GM18873 (cell line): ENCODE results near the gene HPN.
"Not testable (repeated sequence)": the region's sequence is repeated elsewhere in the genome, so short reads cannot be mapped to it uniquely, and the experiment has no call there.

Experiments
- ATAC-seq: cut with Tn5 transposase; IDR thresholded peaks from one replicate; pipeline ENCODE4 v1.9.1; 2021; ENCODE audit warnings: mild to moderate bottlenecking, moderate library complexity, moderate number of reproducible peaks; ENCODE audit not compliant: unreplicated experiment, low FRiP score

The HPN gene

GRCh38 chr19:35026418-35026817 is 15.1 kb upstream of the HPN start:
- ATAC-seq, result no peak

- ATAC-seq, result no peak
These were observed 14.5 kb upstream of the HPN start for GRCh38 chr19:35027009-35027408.

- ATAC-seq, result no peak
These were observed 13.5 kb upstream of the HPN start for GRCh38 chr19:35027851-35028599.

GRCh38 chr19:35028600-35028885 is 13.0 kb upstream of the HPN start:
- ATAC-seq, result not testable (repeated sequence)

GRCh38 chr19:35029275-35029736 is 12.2 kb upstream of the HPN start:
- not testable (repeated sequence) for ATAC-seq

GRCh38 chr19:35029737-35030256 is 11.7 kb upstream of the HPN start:
- no peak for ATAC-seq

GRCh38 chr19:35030257-35031071 is 11.1 kb upstream of the HPN start, which contains the start of gene SCN1B:
Gene SCN1B, plus strand, starts transcription at chr19:35030470. Its CDS starts 351 bp downstream, at chr19:35030821.
- ATAC-seq, result no peak

GRCh38 chr19:35031072-35031881 is 10.2 kb upstream of the HPN start:
- no peak for ATAC-seq

- no peak for ATAC-seq
These were observed 9.1 kb upstream of the HPN start for GRCh38 chr19:35032356-35032865.

- no peak for ATAC-seq
These were observed 8.2 kb upstream of the HPN start for GRCh38 chr19:35033067-35034004.

GRCh38 chr19:35034005-35034502 is 7.5 kb upstream of the HPN start:
- ATAC-seq, result no peak

- no peak for ATAC-seq
These were observed 6.7 kb upstream of the HPN start for GRCh38 chr19:35034588-35035382.

GRCh38 chr19:35037716-35038622 is 3.6 kb upstream of the HPN start:
- no peak for ATAC-seq

- no peak for ATAC-seq
These were observed 2.7 kb upstream of the HPN start for GRCh38 chr19:35038623-35039512.

GRCh38 chr19:35039881-35040825 is 1.4 kb upstream of the HPN start:
- no peak for ATAC-seq
